Peyer's patch (tissue), 4 donors: ENCODE data around the gene PDE6A.

Experiments
- POLR2A ChIP-seq, 2 donors: fragments of 450-650 bp; IDR thresholded peaks; one replicate each; pipeline ENCODE4 v1.5.1; 2017; ENCODE audit warnings: antibody characterized with exemption in 2 of 2, mild to moderate bottlenecking in 2 of 2, moderate library complexity in 2 of 2
- TF ChIP-seq, protein P1 (sequence below), 6 experiments: fragments of 450-650 bp in 4 of 6; fragments of 200-600 bp in 2 of 6; sonication (generic) in 1 of 6; IDR thresholded peaks; one replicate each; pipeline ENCODE4 v1.5.1; 2017 to 2019; ENCODE audit warnings: antibody characterized with exemption in 6 of 6, mild to moderate bottlenecking in 3 of 6, moderate library complexity in 1 of 6

DNA sequence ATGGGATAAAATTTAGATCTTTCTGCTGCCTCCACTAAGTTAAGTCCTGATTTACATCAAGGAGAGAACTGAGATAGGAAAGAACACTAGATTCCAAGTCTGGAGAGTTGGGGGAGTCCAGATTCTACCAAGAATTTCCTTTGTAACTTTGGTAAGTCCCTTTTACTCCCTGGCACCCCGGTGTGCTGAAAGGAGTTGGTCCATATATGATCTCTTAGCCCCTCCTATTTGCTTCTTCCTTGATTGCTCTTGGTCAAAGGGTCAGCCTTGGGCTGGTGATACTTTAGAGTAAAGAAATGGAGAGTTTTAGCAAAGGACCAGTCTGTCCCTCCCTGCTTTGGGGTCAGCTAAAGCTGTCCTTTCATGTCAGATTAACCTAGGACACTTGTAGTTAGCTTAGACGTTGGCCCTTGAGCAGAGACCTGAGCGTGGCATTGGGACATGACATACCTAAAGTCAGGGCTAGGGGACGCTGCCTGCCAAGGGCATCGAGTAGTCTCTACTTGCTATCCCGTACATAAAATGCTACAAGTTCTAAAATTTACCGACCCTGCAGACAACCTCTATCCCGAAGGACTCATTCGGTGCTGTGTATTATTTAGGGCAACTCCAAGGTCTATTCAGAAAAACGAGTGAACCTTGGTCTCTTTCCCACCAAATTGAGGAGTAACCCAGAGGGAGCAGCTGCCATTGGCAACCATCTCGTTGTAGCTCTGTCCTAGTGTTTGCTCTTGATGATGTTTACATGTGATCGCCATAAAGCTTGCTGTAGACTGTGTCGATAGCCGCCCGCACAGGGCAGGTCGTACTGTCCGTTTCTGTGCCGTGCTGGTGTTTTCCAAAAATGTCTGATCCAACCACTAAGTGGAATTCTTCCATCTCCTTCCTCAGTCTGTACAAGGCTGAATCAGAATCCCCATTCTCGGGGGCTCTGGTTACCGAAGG, 94.4 kb downstream of the PDE6A start:
- TF ChIP-seq, protein P1, sequence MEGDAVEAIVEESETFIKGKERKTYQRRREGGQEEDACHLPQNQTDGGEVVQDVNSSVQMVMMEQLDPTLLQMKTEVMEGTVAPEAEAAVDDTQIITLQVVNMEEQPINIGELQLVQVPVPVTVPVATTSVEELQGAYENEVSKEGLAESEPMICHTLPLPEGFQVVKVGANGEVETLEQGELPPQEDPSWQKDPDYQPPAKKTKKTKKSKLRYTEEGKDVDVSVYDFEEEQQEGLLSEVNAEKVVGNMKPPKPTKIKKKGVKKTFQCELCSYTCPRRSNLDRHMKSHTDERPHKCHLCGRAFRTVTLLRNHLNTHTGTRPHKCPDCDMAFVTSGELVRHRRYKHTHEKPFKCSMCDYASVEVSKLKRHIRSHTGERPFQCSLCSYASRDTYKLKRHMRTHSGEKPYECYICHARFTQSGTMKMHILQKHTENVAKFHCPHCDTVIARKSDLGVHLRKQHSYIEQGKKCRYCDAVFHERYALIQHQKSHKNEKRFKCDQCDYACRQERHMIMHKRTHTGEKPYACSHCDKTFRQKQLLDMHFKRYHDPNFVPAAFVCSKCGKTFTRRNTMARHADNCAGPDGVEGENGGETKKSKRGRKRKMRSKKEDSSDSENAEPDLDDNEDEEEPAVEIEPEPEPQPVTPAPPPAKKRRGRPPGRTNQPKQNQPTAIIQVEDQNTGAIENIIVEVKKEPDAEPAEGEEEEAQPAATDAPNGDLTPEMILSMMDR (IDR thresholded peaks at IDR 0.05): no peak
- no peak for TF ChIP-seq POLR2A (IDR thresholded peaks at IDR 0.05)
